ENCODE measurements around the gene DHRS11.
A peak's percentile ranks its signal among the peaks of the same experiment; 100 is the strongest.

The DHRS11 gene

GRCh38 chr17:36614081-36614480 lies 22.4 kb downstream of the DHRS11 start:
- DNase-seq (ENCODE audit: low read depth): no peak

GRCh38 chr17:36614933-36615332 lies 23.3 kb downstream of the DHRS11 start:
- no peak for DNase-seq (ENCODE audit: low read depth)

DNA sequence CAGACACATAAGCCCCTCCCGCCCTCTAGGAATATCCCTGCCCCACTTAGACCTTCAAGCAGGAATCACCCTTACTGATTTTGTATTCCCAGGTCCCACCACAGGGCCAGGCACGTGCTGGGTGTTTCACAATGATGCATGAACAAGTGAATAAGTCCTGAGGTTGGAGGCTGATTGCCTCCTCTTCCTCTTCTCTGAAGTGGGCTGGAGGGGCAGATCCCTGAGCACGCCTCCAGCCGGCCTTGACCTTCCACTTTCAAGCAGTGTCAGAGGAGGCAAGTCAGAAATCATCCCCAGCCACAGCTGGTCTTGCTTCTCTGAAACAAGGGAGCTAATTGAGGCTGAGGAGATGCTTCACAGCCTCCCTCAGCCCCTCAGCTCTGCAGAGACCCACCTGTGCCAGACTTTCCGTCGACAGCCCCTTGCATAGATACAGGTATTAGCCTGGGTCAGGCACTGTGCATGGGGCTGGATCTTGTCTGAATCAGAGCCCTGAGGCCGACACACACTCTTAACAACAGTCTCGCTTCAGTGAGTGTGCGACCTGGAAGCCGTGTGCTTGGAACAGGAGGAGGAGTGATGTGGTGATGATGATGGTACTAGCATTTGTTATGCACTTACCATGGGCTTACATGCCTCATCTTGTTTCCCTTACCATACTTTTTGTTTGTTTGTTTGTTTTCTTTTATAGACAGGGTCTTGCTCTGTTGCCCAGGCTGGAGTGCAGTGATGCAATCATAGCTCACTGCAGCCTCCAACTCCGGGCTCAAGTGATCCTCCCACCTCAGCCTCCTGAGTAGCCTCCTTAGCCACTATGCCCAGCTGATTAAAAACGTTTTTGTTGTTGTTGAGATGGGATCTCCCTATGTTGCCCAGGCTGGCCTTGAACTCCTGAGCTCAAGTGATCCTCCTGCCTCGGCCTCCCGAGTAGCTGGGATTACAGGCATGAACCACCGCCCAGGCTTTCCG lies 24.7 kb downstream of the DHRS11 start:
- no peak for DNase-seq (ENCODE audit: low read depth)

GRCh38 chr17:36617773-36618172 lies 26.1 kb downstream of the DHRS11 start:
- no peak for DNase-seq (ENCODE audit: low read depth)

DNA sequence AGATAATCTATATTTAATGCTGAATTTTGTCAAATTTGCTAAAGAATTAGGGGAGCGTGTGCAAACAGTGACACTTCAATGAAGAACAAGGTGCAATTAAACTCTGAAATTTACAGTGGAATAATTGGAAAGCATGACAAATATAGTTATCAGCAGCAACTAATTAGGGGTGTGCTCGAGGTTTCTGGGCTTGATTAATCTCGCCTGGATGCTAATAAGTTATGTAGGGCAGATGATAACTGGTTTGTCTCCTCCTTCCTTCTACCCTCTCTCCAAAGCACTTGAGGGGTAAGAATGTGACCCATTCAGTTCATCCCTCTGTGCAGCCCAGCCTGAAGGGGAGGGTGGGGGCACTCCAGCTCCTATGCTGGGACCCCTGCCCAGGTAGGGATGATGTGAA lies 31.6 kb downstream of the DHRS11 start:
- DNase-seq (ENCODE audit: low read depth): no peak

DNA sequence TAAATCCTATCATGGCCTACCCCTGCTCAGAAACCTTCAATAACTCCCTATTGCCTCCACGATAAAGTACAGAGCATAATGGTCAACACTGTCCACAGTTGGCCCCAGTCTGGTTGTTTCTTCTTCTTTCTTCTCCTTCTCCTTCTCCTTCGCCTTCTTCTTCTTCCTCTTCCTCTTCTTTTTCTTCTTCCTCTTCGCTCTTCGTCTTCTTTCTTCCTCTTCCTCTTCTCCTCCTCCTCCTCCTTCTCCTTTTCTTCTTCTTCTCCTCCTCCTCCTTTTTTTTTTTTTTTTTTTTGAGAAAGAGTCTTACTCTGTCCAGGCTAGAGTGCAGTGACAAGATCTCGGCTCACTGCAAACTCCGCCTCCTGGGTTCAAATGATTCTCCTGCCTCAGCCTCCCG lies 33.5 kb downstream of the DHRS11 start:
- DNase-seq (ENCODE audit: low read depth): no peak

GRCh38 chr17:36627101-36627500 lies 35.4 kb downstream of the DHRS11 start:
- no peak for DNase-seq (ENCODE audit: low read depth)

- no peak for DNase-seq (ENCODE audit: low read depth)
These were observed 36.9 kb downstream of the DHRS11 start for GRCh38 chr17:36628576-36628975.

GRCh38 chr17:36629252-36629847 lies 37.7 kb downstream of the DHRS11 start:
- peak; percentile 55 for DNase-seq (ENCODE audit: low read depth)

DNA sequence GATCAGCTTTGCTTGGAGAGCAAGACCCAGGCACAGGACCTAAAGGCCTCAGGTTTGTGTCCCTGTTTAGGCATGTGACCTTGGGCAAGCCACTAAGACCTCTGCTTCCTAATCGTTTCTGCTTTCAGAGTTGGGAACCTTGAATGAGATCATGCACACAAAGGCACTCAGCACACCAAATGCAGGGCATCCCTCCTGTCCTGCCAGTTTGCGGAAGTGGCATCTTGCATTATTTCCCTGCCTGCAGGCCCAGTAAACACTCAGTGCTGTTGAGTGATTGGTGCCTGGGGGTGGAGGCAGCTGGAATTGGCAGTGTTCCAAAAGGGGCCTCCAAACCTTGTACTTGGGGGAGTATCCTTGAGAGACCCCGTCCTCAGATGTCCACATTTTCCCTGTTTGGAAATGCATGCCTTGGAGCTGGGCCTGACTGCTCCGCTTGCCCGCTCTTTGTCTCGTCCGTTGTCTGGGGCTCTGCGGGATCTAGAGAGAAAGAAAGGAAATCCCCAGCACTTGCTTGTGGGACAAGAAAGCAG lies 38.4 kb downstream of the DHRS11 start:
- DNase-seq (ENCODE audit: low read depth): no peak

DNA sequence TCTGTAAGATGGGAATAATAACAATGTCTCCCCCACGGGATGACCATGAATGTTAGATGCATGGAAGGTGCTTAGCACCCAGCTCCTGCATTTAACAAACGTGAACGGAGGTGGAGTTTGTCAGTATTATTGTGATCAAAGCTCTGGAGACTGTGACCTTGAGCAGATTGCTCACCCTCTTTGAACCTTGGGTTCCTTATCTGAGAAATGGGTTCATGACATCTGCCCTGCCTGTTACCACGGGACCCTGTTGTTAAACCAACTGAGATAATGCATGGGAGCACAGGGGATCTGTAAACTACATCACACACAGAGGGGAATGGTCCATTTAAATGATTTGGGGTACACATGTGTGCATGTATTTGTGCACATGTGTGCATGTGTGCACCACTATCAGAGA lies 39.3 kb downstream of the DHRS11 start:
- DNase-seq (ENCODE audit: low read depth): no peak

- DNase-seq (ENCODE audit: low read depth): no peak
These were observed 41.5 kb downstream of the DHRS11 start for GRCh38 chr17:36632916-36633771.

DNA sequence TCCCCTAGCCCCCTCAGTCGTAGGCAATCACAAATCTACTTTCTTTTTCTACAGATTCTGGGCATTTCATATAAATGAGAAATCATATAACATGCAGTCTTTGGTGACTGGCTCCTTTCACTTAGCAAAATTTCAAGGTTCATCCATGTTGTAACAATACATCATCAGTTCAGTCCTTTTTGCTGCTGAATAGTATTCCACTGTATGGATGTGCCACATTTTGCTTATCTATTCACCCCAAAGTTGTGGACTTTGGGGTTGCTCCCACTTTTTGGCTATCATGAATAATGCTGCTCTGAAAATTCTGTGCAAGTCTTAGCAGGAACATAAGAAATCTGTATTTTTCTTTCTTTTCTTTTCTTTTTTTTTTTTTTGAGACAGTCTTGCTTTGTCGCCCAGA lies 48.7 kb downstream of the DHRS11 start:
- DNase-seq (ENCODE audit: low read depth): no peak

DNA sequence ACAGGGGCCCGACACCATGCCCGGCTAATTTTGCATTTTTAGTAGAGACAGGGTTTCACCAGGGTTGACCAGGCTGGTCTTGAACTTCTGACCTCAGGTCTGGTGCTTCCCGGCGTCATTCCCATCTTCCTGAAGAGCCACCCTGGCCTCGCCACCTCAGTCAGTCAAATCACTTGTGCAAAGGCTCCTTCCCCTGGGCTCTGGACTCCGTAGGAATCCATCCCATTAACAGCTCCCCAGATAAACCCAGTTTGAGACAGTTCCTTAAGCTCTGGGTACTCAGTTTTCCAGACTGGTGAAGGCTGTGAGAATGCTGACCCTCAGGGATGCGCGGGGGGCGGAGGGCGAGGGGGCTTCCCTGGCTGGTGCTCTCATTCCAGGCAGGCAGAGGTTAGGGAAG lies 49.2 kb downstream of the DHRS11 start:
- DNase-seq (ENCODE audit: low read depth): no peak

DNA sequence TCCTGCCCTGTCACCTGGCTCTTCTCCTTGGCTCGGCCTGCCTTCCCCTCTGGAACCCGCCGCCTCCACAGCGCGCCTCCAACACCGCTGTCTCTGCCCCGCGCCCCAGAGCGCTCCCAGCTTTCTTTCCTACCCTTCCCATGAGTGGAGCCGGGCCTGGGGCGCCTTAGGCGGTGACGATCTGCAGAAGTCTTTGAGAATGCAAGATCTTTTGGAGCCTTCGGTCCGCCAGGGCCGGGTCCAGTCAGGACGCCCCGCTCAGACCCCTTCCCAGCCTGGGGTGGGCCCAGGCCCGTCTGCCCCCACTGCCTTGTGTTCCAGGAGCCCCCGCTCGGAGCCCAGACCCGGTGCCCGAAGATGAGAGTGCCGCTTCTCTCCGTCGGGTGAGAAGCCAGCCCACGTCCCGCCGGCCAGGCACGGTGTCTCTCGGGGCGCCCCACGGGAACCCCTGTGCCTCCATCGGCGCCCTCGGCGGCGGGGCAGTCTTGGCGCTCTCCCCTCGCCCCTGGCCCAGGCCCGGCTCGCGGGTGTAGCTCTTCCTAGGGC lies 49.7 kb downstream of the DHRS11 start:
- DNase-seq (ENCODE audit: low read depth): no peak

DNA sequence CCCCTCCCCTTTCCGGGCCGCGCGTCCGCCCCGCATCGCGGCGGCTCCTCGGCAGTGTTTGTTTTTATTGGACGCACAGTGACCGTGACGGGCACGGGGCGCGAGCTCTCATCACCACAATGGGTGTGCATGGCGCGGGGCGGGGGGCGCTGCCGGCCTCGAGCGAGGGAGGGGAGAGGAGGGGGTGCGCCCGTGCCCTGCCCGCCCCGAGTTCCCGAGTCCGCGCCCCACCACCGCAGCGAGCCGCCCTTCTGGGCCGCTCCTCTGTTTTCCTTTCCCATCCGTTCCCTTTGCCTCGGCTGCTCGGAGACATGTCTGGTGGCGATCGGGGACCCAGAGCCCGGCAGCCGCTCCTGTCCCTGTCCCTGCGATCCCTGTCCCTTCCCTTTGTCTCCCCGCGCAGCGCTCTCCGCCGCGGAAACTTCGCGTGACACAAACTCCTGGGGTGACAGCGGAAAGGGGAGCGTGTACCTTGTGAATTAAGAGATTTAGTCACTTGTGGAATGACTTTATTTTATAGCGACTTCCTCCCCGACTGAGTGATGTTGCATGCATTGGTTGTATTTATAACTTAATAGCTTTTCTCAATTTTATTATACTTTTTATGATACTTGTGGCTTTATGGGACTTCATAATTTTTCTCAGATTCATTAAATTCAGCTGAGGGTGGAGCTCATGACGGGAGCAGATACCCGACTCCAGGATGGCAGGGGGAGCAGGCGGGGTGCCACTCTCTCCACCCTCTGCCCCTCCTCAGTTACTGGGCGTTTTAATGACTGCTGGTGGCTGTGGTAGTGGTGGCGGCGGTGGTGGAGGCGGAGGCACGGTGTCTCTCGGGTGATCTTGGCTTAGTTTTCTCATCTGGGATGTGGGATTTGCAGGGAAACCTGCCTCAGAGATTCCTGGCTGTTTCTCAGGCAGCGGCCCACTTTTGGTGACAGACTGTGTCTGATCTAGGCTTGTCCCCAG lies 50.5 kb downstream of the DHRS11 start:
- DNase-seq (ENCODE audit: low read depth): no peak

DNA sequence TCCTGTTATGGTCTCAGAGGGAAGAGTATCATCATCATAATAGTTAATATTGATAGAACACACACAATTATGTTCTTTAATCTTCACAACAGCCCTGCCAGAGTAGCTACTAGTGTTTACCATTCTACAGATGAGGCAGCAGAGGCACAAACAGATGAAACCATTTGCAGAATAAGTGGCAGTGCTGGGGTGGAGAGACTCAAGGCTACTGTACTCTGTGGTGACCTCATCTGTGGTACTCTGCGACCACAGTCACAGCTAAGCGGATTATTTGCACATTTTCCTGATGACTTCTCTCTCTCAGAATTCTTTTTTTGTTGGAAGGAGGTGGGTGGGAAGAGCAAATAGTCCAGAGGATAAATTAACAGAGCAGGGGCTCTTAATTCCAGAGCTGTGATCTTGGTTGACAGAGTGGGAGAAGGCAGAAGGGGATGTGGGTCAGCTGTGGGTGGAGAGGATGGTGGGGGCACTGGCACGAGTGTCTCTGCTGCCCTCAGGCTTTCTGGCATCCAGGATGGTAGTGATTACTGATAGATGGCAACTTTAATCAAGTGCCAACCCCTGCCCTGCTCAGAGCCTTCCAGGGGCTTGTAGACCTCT lies 51.5 kb downstream of the DHRS11 start:
- DNase-seq (ENCODE audit: low read depth): no peak

DNA sequence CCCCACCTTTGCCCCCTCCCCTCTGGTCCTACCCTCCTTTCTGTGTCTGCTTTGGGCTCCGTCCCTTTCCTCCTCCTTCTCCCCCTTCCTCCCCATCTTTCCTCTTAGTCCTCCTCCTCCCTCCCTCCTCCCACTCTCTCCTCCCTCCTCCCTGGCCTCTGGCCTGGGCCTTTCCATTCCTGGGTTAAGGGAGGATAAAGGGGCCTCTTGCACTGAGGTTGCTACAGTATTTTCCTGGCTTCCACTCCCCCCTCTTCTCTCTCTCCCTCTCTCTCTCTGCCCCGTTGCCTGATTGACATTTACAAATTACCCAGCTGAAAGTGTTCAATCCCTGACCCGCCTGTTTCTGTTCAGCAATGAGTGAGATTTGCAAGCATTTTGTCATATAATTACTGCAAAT lies 53.7 kb downstream of the DHRS11 start:
- no peak for DNase-seq (ENCODE audit: low read depth)

DNA sequence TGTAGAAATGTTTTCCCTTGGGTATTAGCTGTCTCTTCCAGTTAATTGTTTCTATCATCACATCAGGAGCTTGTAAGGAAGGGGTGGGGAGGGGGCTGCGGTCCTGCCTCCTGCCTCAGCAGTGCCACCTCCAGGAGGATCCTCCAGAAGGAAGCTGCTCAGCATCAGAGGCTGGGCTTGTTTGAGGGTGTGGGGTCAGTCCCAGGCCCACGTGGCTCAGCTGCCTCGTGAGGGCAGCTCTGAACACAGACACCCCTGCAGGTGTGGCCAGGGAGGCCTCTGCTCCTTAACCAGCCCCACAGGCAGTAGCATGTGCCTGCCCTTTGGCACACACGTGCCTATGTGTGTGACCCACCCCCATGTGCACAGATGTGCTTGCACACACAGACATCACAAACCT lies 56.0 kb downstream of the DHRS11 start:
- no peak for DNase-seq (ENCODE audit: low read depth)

GRCh38 chr17:36650096-36650775 lies 58.6 kb downstream of the DHRS11 start:
- no peak for DNase-seq (ENCODE audit: low read depth)

Data from iris pigment epithelial cell (primary cell).